ENCODE data around the gene MAML3.

- TF ChIP-seq, protein P1, sequence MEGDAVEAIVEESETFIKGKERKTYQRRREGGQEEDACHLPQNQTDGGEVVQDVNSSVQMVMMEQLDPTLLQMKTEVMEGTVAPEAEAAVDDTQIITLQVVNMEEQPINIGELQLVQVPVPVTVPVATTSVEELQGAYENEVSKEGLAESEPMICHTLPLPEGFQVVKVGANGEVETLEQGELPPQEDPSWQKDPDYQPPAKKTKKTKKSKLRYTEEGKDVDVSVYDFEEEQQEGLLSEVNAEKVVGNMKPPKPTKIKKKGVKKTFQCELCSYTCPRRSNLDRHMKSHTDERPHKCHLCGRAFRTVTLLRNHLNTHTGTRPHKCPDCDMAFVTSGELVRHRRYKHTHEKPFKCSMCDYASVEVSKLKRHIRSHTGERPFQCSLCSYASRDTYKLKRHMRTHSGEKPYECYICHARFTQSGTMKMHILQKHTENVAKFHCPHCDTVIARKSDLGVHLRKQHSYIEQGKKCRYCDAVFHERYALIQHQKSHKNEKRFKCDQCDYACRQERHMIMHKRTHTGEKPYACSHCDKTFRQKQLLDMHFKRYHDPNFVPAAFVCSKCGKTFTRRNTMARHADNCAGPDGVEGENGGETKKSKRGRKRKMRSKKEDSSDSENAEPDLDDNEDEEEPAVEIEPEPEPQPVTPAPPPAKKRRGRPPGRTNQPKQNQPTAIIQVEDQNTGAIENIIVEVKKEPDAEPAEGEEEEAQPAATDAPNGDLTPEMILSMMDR (IDR thresholded peaks at IDR 0.05; ENCODE audit: low read depth, low read length), result no peak
- TF ChIP-seq EZH2phosphoT487 (IDR thresholded peaks at IDR 0.05; ENCODE audit: low read depth), result no peak
These were observed 47.6 kb downstream of the MAML3 start for GRCh38 chr4:140106289-140106844.
